Mucosa of stomach (tissue), 1 donor: Measurements from ENCODE around the gene NRIP1.
"Not testable (repeated sequence)": the region's sequence is repeated elsewhere in the genome, so short reads cannot be mapped to it uniquely, and the experiment has no call there.

Source experiments
- H3K27me3 ChIP-seq: one replicate; pipeline ENCODE4 v1.7.0; 2013; ENCODE audit warnings: mild to moderate bottlenecking, low read length; ENCODE audit not compliant: control insufficient read depth, insufficient read depth
- H3K36me3 ChIP-seq: one replicate; pipeline ENCODE4 v1.7.0; 2013; ENCODE audit warnings: low read length; ENCODE audit not compliant: control insufficient read depth, insufficient read depth
- H3K4me1 ChIP-seq: one replicate; pipeline ENCODE4 v1.7.0; 2013; ENCODE audit warnings: mild to moderate bottlenecking, low read length; ENCODE audit not compliant: control insufficient read depth, insufficient read depth
- H3K4me3 ChIP-seq: one replicate; pipeline ENCODE4 v1.7.0; 2013; ENCODE audit warnings: low read length
- H3K9ac ChIP-seq: one replicate; pipeline ENCODE4 v1.7.0; 2013; ENCODE audit warnings: mild to moderate bottlenecking, low read length, moderate library complexity
- H3K9me3 ChIP-seq: one replicate; pipeline ENCODE4 v1.7.0; 2013; ENCODE audit warnings: mild to moderate bottlenecking, low read length, moderate library complexity; ENCODE audit not compliant: control insufficient read depth
- donor health status: Pancreatic carcinoma.

Gene NRIP1

GRCh38 chr21:14955936-14956520 lies 108.8 kb downstream of the NRIP1 start:
- no peaks in the 10 kb centered on the region for H3K36me3 ChIP-seq
- H3K9me3 ChIP-seq = no peaks in the 10 kb centered on the region
- H3K27me3 ChIP-seq = no peaks in the 10 kb centered on the region
- H3K4me1 ChIP-seq = no peaks in the 10 kb centered on the region
- no peak overlapping the region for H3K9ac ChIP-seq
- no peak overlapping the region for H3K4me3 ChIP-seq

- Histone ChIP-seq H3K27me3 (no peaks in the 10 kb centered on the region), H3K9ac (no peak overlapping the region), H3K36me3 (no peaks in the 10 kb centered on the region), H3K4me1 (no peaks in the 10 kb centered on the region), H3K4me3 (no peak overlapping the region), H3K9me3 (no peaks in the 10 kb centered on the region)
These were observed 111.9 kb downstream of the NRIP1 start for GRCh38 chr21:14952916-14953315.

- no peak overlapping the region for H3K9ac ChIP-seq
- H3K4me3 ChIP-seq = no peak overlapping the region
- H3K9me3 ChIP-seq = no peaks in the 10 kb centered on the region
- H3K4me1 ChIP-seq = no peaks in the 10 kb centered on the region
- H3K36me3 ChIP-seq = no peaks in the 10 kb centered on the region
- no peaks in the 10 kb centered on the region for H3K27me3 ChIP-seq
These were observed 115.2 kb downstream of the NRIP1 start for GRCh38 chr21:14949603-14950002.

GRCh38 chr21:14947613-14948160 lies 117.1 kb downstream of the NRIP1 start:
- Histone ChIP-seq H3K9ac (no peak overlapping the region), H3K36me3 (no peaks in the 10 kb centered on the region), H3K9me3 (no peaks in the 10 kb centered on the region), H3K4me3 (no peak overlapping the region), H3K4me1 (no peaks in the 10 kb centered on the region), H3K27me3 (no peaks in the 10 kb centered on the region)

- Histone ChIP-seq H3K4me3 (no peak overlapping the region), H3K36me3 (no peaks in the 10 kb centered on the region), H3K9me3 (no peaks in the 10 kb centered on the region), H3K27me3 (no peaks in the 10 kb centered on the region), H3K4me1 (no peaks in the 10 kb centered on the region), H3K9ac (no peak overlapping the region)
These were observed 119.6 kb downstream of the NRIP1 start for GRCh38 chr21:14945176-14945575.

GRCh38 chr21:14943616-14944015 lies 121.2 kb downstream of the NRIP1 start:
- no peaks in the 10 kb centered on the region for H3K27me3 ChIP-seq
- H3K4me3 ChIP-seq = no peak overlapping the region
- no peaks in the 10 kb centered on the region for H3K4me1 ChIP-seq
- no peaks in the 10 kb centered on the region for H3K9me3 ChIP-seq
- H3K36me3 ChIP-seq = no peaks in the 10 kb centered on the region
- H3K9ac ChIP-seq = no peak overlapping the region

- H3K36me3 ChIP-seq = no peaks in the 10 kb centered on the region
- H3K27me3 ChIP-seq = no peaks in the 10 kb centered on the region
These were observed 121.9 kb downstream of the NRIP1 start for GRCh38 chr21:14942801-14943490.

GRCh38 chr21:14927324-14927723 lies 137.5 kb downstream of the NRIP1 start:
- not testable (repeated sequence) for H3K9ac ChIP-seq, H3K27me3 ChIP-seq, H3K4me3 ChIP-seq, H3K36me3 ChIP-seq, H3K4me1 ChIP-seq, H3K9me3 ChIP-seq

More at GRCh38 chr21:14942801-14943490, 121.9 kb downstream of the NRIP1 start:
- Histone ChIP-seq H3K9ac (no peak overlapping the region), H3K9me3 (no peaks in the 10 kb centered on the region), H3K4me3 (no peak overlapping the region), H3K4me1 (no peaks in the 10 kb centered on the region)

GRCh38 chr21:14926186-14926585 lies 138.6 kb downstream of the NRIP1 start:
- H3K36me3 ChIP-seq = no peaks in the 10 kb centered on the region
- H3K4me1 ChIP-seq = no peaks in the 10 kb centered on the region
- H3K9me3 ChIP-seq = no peaks in the 10 kb centered on the region
- no peak overlapping the region for H3K4me3 ChIP-seq
- no peaks in the 10 kb centered on the region for H3K27me3 ChIP-seq
- no peak overlapping the region for H3K9ac ChIP-seq

GRCh38 chr21:14923468-14923867 lies 141.3 kb downstream of the NRIP1 start:
- Histone ChIP-seq H3K9ac (no peak overlapping the region), H3K36me3 (no peaks in the 10 kb centered on the region), H3K4me3 (no peak overlapping the region), H3K9me3 (no peaks in the 10 kb centered on the region), H3K4me1 (no peaks in the 10 kb centered on the region), H3K27me3 (no peaks in the 10 kb centered on the region)

GRCh38 chr21:14922980-14923379 lies 141.8 kb downstream of the NRIP1 start:
- no peaks in the 10 kb centered on the region for H3K4me1 ChIP-seq
- no peaks in the 10 kb centered on the region for H3K27me3 ChIP-seq
- H3K9ac ChIP-seq = no peak overlapping the region
- H3K9me3 ChIP-seq = no peaks in the 10 kb centered on the region
- H3K4me3 ChIP-seq = no peak overlapping the region
- H3K36me3 ChIP-seq = no peaks in the 10 kb centered on the region

- no peak overlapping the region for H3K4me3 ChIP-seq
- no peaks in the 10 kb centered on the region for H3K27me3 ChIP-seq
- peaks cover 10% of the 10 kb centered on the region for H3K4me1 ChIP-seq
- H3K9ac ChIP-seq = no peak overlapping the region
- H3K9me3 ChIP-seq = no peaks in the 10 kb centered on the region
- no peaks in the 10 kb centered on the region for H3K36me3 ChIP-seq
These were observed 146.3 kb downstream of the NRIP1 start for GRCh38 chr21:14918527-14918926.
